GM12872 (cell line): ENCODE measurements around the gene TBC1D12.

Source experiments
- CTCF ChIP-seq: IDR thresholded peaks from 3 replicates; pipeline ENCODE4 v1.5.1; 2011; ENCODE audit warnings: low read depth, mild to moderate bottlenecking, low read length, moderate library complexity; ENCODE audit not compliant: insufficient read depth

Gene TBC1D12

GRCh38 chr10:94402204-94402842 lies at the start of gene TBC1D12:
TBC1D12 (plus strand) TSS chr10:94402541; CDS start chr10:94402614, 73 bp downstream.
- TF ChIP-seq CTCF: no peak

DNA sequence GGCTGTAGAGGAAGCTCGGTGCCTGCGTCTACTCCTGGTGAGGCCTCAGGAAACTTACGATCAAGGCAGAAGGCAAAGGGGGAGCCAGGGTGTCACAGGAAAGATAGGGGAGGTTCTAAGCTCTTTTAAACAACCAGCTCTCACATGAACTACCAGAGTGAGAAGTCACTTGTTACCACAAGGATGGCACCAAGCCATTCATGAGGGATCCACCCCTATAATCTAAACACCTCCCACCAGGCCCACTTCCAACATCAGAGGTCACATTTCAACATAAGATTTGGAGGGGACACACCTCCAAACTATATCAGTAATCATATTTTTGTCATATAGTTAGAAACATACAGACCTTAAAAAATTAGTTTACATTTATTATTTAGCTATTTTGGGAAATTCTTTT lies 49.0 kb upstream of the TBC1D12 start:
- no peak for TF ChIP-seq CTCF

DNA sequence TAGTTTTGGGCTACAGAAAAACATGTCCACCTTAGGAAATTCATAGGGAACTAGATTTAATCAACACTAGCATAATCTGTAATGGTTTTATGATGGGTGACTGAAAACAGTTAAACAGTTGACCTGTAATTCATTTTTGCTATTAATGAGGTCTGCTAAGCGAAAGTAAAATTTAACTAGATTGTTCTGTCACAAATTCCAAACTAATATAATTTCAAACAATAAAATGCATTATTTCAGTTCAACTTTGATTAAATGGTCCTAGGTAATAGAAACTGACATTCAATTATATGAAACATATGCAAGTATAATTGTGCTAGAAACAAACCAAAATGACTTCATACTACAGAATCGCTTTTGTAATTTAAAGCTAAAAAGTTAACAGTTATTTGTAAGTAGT lies 46.5 kb upstream of the TBC1D12 start:
- no peak for TF ChIP-seq CTCF

GRCh38 chr10:94357193-94357592 lies 45.1 kb upstream of the TBC1D12 start:
- no peak for TF ChIP-seq CTCF

GRCh38 chr10:94358480-94358879 lies 43.9 kb upstream of the TBC1D12 start:
- no peak for TF ChIP-seq CTCF

- TF ChIP-seq CTCF: no peak
These were observed 41.1 kb upstream of the TBC1D12 start for GRCh38 chr10:94361171-94361794.

- TF ChIP-seq CTCF: peak; percentile 79
These were observed 39.7 kb upstream of the TBC1D12 start, which contains the start of gene NOC3L for GRCh38 chr10:94362360-94363250. NOC3L (minus strand) TSS chr10:94362939; CDS start chr10:94362838, 101 bp downstream.
